Stimulated activated CD4-positive, alpha-beta T cell treated with anti-CD3 and anti-CD28 coated beads, Interleukin-4, amount 100 ng/mL, for 4 hours (primary cell): ENCODE results near the gene CDK5RAP2.

Source experiments
- DNase-seq, 2 experiments: peaks; one replicate each; pipeline ENCODE4 v3.0.0-alpha.2; 2020

CDK5RAP2 gene

DNA sequence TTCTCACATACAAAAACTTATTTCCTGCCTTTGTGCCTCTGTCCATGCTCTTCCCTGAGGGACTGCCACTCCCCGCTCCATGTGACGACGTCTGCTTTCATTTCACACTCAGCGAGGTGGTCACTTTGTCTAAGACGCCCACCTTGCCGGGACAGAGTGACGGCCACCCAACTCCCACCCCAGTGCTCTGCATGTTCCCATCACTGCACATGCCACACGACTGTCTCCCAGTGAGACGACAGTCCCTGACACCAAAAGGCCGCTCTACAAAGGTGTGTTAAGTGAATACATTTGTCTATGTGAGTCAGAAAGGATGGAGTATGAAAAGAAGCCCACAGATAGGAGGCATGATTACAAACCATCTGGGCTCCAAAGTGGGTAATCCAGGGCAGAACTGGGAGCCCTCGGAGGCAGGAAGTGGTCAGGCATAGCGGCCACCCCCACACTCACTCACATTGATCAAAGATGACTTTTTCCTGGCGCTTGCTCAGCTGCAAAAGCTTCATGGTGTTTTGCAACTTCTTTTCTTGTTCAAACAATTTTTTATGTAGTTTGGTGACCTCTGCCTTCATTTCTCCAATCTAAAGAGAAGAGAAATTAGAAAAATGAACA, 185.8 kb downstream of the CDK5RAP2 start:
- DNase-seq = no peak

DNA sequence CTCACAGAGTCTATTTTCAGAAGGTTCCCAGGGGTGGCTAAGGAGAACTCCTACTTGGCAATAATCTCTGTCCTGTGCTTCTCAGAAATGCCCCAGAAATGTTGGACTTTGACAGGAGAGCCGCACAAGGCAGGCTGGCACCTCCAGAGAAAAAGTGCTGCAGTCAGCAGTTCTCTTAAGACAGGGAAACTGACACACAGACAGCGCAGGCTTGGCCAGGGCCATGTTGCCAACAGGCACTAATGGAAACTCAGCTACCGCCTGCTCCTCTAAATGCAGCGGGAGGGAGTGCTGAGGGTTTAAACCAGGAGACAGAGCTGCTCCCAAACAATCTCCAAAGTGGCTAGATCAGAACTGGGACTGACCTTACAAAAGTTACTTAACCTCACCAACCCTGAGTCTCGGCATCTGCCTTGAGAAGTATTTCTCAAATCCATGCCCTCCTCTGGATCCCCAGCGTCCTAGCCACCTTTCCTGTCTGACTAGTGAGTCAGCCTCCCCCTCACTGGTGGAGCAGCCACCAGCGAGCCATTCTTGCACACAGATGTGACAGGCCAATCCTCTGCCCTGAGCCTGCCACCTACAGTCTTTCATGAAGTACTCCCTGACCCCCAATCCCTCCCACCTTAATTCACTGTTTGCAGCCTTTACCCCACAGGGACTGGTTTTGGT, 186.4 kb downstream of the CDK5RAP2 start:
- no peak for DNase-seq

DNA sequence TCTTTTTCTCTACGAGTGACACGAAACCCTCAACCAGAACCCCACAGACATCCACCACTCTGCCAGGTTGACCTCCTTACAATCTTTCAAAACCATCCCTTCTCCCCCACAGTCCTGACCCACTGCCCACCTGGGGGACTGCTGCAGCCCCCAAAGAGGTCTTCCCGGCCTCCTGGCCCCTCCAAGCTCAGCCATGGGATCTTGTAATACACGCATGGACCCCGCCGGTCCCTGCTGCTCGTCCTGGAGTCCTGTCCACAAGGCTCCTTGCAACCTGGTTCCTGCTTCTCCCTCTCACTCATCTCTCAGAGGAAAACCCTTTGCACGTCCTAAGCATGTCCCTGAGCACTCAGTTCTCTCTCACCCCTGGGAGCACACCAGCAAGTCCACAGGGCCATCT, 187.3 kb downstream of the CDK5RAP2 start:
- DNase-seq = no peak

DNA sequence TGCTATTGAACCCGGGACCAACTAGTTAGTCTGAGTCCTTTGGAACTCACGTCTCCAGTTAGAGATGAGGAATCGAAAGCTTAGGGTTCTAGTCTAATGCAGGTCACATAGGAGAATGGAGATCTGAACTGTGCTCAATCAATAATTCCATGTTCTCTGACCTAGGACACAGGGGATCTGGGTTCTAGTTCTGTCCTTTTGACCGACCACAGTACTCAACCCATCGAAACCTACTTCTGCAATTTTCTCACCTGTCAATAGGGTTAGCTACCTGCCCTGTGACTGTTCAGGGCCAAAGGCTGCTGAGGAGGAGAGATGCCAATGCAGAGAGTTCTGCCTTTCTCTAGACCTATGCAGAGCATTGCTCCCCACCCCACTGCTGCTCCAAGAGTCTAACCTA, 187.7 kb downstream of the CDK5RAP2 start:
- no peak for DNase-seq

DNA sequence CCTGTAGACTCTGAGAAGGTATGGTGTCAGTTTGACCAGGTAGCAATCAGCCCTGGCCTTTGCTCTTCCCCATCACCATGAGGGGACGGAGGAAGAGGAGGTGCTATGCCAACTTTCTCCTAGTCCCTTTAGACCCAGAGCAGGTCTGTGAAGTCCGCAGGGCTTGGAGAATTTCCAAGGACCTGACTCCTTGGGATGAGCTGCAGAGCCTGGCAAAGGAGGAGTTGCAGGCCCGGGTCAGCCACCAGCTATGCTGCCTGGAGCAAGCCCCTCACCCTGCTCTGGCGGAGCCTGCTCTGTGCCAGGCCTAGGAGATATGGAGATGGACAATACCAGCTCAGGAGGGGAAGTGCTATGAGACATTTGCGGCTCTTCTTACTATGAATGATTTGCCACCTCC, 188.3 kb downstream of the CDK5RAP2 start:
- no peak for DNase-seq

DNA sequence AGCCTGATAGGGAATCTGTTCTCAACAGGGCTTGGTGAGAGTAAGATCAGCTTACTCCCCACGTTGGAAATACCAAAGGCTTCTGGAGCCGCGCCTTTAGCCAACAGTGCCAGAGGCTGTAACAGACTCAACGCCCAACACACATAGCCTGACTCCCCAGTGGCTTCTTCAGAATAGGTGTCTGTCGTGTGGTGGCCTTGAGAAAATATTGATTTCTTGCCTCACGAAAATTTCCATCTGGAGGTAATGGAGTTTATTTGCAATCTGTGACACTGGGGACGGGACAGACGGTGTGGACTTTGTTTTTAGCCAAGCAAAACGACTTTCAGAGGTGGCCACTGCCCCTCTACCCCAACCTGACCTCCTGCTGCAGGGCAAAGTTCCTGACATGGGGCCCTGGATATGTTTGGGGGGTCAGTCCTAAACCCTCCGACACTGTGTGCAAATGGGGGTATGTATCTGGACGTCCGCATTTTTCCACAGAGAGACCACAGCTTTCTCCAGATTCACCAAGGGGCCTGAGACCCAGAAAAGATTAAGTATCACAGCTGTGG, 189.3 kb downstream of the CDK5RAP2 start:
- no peak for DNase-seq

DNA sequence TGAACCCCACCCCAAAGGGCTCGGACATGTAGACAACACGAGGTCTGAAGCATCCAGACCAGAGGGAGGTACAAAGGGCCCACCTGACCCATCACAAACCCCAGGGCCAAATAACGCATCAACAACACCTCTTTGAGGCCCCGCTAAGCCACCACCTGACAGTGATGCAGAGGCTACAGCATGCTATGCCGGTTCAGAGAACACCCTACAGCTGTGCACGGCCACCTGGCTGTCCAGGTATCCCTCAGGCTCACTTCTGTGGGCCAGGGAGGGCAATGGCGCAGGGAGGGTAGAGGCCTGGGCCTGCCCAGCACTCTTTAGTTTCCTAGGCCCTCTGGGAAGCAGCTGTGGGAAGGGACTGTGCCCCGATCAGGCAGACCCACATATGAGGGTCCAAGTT, 190.1 kb downstream of the CDK5RAP2 start:
- DNase-seq = no peak

DNA sequence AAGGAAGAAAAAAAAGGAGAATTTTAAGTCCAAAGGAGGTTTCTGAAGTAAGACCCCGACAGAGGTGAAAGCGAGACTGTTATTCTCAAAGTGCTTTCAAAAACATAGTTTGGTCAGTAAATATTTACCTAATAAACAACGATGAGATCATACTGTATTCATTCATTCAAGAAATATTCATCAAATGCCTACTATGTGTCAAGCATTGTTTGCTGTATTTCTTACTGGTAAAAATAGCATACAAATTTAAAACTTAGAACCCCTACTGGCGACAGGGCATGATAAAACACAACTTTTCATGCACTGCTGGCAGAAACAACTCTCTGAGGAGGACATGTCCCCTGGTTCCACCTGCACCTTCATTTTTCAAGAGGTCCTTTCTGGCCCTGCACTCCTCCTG, 190.7 kb downstream of the CDK5RAP2 start:
- no peak for DNase-seq

DNA sequence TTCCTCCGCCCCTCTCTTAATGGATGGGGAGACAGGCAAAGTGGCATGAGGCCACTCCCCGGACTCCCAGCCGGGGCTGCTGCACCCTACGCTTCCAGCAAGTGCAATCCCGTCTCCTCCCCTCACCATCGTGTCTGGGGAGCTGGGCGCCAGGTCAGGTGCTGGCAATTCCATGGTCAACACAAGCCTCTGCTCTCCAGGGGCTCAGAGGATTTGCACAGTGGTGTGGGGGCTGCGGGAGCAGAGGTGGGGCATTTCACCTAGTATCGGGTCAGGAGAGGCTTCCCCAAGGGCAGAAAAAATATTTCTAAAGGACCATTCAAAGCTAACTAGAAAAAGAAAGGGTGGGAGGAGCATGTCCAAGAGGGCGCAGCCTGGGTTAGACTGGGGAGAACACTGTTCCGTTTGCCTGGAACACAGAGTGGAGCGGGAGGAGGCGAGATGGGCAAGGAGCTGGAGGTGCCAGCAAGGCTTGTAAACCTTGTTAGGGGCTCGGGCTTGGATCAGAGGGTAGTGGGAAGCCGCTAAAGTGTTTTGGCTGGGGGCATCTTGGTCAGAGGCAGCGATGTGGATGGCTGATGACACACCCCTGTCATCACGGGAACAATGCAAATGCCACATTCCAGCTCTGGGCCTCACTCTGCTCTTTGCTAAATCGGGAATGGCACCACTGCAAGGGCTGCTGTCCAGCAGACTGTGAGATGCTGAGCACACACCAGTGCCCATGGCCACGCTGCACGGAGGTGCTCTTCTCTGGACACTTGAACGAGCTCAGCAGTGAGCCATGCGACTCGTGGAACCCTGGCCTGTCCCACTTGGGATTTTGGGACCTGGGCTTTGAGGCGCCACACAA, 191.7 kb downstream of the CDK5RAP2 start:
- no peak for DNase-seq

DNA sequence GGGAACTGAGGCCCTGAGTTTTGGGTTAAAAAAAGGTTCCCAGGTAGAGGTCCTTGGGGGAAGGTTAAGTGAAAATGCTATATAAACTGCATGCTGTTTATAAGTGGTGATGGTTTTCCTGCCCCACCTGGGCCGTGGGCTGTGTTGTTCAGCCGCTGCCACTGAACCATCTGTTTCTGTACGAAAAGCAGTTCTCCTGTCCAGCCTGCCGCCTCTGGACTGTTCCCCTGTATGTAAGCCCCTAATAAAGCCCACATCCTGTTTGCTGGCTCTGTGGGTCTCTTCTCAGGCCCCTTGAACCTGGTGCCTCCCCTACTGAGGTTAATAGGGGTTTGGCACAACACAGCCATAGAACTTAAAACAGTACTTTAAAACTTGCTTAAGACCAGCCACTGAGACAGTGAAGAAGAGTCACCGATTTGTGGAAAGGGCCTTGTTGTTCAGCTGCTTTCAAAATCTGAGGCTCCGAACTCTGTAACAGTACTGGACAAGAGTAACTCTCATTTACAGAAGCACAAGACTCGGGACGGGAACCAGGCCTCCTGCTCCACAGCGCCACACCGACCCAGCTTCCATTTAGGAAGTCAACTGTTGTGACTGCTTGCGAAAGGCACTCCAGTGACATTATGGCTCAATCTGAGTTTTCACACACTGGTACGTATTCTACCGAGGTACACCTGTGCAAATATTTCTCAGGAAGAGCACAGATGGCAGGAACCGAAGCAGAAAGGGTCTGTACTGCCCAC, 192.5 kb downstream of the CDK5RAP2 start:
- no peak for DNase-seq

DNA sequence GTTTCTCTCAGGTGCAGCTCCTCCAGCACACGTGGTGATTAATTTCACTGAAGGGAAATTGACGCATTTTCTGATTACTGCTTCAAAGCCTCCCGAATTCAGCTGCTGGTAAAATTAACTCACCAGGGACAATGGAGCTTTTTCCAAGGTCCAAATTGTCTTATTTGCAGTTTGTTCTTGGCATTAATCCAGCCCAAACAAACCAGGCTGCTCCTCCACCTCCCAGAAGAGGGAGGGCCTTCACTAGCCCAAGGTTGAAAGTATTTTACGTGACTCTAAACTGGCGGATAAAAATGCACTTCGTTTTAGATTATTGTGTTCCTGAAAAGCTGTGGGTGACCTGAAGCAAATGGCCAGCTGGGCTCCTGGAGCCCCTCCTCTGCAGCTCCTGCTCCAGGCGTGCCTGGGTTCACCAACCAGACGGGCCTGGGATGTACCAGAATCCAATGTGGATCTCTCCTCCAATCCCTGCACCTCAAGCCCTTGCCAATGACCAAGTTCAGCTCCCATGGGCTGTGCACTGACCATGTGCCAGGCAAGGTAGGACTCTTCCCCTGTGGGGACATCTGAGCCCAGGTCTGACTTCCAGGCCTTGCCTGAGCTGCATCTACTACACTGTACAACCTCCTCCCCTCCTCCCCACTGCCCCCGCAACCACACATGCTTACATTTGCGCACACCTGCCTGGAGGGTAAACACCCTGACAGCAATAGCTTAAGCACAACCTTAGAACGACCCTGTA, 193.4 kb downstream of the CDK5RAP2 start:
- no peak for DNase-seq

DNA sequence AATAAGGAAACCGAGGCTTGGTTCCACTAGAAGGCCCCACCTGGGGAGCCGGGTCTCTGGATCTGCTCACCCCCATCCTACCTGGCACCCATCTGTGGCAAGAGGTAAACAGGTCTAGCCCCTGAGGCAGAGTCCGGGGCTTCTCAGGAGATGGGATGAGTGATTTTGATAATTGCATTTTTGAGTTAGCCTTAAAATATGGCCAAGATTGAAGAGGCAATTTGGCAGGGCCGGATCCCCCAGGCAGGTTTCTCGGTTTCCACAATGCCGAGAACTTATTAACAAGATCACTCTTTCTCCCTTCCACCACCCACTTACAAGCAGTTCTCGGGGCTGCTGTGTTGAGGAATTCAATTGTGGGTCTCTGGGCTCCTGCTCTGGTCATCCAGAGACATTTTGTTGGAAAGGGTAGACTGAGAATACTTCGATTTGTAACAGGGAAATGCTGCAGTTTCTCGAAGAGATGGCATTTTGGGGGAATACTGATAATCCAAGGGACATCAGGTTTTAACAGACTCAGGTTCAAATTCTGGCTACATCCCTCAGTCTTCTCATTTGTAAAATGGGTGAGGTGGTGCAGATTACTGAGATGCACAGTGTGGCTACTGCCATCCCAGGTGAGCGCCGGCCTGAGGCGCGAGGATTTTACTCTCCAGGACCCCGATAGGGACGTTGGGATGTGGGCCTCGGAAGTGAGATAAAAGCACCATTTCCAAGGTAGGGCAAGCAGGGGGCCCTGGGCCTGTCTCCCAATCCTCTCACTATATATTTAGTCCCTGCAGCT, 194.2 kb downstream of the CDK5RAP2 start:
- DNase-seq = no peak

DNA sequence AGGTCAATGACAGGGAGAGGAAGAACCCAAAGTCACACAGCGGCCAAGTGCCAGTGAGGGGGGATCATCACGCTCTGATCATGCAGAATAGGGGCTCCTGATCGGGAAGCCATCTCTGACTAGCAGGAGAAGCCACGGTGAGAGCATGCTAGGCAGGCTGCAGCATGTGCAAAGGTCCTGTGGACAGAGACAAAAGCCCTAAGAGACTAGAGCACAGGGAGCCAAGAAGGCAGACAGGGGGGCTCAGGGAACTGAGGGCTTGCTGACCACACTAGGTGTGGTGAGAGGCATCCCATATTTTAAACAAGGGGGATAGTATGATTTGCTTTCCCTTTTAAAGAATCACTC, 195.1 kb downstream of the CDK5RAP2 start:
- DNase-seq = no peak

DNA sequence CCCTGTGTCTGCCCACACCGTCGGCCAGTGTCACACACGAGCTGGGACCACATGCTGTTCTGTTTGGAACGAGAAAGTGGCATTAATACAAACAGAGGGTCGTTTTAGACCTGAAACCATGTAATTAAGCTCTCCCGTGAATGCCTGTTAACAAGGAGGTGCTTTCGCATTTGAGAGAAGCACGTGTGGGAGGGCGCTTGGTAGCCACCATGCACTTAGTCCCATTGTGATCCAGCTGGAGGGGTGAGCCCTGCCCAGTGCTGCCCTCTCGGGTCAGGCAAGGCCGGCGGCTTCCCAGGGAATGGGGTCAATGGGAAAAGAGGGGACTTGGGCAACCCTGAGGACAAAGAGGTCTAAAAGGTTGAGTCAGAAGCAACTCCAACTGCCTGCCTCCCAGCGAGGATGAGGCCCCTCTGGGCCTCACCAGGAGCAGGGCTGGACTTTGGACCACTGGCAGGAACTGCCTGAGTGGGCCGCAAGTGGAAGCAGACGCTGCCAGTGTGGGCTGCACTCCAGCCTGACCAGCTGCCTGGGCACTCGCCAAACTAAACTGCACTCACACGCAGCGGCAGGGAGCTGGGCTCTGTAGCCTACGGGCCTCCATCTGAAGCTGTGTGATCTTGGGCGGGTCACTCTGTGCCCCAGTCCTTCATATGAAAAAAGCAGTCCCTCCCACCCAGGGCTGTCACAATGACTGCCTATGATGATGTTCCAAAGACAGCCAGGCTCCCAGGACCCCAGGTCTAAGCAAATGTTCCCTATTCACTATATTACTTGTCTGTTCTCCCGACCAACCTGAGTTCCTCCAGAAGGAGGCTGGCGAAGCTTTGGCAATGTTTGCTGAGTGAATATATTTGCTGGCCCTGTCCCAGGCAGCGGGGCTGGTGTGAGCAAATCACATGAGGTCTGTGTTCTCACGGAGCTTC, 195.7 kb downstream of the CDK5RAP2 start:
- DNase-seq = no peak

DNA sequence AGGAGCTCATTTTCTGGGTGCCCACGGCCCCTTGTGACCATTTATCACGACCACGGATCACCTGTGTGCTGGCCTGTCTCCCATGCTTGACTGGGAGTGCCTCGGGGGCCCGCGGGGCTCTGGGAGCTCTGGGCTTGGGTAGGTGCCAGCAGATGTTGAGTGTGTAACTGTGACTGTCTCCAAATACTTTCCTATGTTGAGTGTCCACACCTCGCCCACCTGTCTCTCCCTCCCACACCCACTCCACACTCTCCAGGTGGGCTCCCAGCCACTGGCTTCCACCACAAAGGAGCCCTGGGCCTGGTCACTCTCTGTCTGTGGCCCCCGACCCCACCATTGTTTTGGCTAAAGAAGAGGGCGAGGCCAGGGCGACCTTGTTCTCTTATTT, 196.4 kb downstream of the CDK5RAP2 start:
- no peak for DNase-seq

DNA sequence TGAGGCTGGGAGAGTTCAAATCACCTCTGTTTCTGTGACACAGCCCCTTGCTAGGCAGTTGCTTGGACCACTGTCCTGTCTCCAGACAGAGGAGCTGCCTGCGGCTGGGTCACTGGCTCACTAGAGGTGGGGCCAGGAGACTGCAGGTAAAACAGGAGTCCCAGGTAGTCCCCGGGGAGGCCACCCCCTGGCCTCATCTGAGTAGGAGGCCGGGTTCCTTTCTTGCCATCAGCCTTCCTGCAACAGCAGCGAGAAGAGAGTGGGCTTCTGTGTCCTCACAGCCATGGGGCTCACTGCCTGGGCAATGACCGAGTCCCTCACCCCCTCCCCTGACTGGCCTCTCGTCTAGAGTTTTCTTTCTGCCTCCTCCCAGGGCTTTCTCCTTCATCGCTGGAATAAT, 197.5 kb downstream of the CDK5RAP2 start:
- no peak for DNase-seq

DNA sequence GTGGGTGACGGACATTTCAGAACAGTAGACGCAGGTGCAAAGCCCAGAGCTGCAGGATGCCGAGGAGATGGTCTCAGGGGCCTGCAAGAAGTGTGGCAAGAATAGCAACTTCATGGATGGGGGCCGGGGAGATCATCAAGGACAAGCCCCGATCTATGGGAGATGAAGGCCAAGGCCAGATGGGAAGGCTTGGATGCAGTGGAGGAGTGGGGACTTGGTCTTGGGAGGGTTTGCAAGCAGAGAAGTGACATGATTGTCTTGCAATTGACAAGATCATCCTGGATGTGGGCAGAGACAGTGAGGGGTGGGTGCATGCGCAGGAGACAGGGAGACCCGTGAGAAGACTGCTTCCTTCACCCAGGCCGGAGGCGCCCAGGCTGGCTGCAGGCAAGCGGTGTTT, 198.1 kb downstream of the CDK5RAP2 start:
- DNase-seq = no peak

DNA sequence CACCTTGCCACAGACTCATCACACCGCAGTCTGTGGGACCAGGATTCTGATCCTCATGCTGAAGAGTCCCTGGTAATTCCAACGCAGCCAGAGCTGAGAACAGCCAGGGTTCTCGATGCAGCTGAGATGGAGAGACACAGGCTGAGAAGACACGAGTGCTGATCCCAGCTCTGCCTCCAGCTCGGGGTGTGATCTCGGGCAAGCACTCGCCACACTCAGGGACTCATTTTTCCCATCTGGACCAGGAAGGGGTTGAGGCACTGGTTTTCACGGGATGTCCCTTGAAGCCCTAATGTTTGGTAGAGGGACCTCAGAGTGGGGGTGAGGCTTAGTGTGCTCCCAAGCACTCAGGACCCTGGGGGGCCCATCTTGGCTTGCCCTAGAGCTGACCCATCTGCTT, 200.4 kb downstream of the CDK5RAP2 start:
- no peak for DNase-seq

DNA sequence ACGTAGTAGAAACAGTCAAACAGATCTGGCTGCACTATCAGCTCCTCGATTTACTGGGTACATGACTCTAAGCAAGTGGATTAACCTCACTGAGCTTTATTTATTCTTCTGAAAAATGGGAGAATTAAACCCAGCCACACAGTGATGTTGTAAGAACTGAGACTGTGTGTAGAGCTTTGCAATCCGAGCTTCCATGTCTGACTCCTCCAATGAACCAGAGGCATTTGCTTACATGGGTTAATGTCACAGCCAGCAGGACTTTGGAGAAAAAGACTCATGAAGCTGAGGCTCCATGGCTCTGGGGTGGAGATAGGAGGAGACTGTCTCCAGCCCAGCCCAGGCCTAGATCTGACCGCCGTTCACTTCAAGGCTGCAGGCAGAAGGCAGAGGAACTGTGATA, 201.3 kb downstream of the CDK5RAP2 start:
- DNase-seq = no peak
